ENCODE measurements around the gene MAGI1.
"Not testable (repeated sequence)": the region's sequence is repeated elsewhere in the genome, so short reads cannot be mapped to it uniquely, and the experiment has no call there.

MAGI1 gene

DNA sequence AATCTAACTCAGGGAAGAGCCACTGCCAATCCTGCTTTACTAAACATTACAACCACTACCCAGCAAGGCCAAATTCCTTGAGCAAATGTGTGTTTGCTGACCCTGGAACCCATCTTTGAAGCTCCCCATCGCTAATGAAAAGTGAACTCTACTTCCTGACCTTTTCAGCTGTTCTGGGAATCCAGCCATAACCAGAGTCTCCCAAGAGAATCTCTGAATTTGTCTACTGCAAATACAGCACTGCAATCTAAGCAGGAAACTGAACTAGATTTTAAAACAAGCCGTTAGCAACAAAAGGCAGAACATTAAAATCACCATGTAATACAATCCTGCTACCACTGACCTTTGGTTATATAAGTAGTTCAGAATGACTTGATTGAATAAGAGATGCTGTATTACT is 309.2 kb downstream of the MAGI1 start:
- DNase-seq (ENCODE audit: insufficient read length, low spot score) (no peak), FAIRE-seq (no peak)
- TF ChIP-seq, protein P1, sequence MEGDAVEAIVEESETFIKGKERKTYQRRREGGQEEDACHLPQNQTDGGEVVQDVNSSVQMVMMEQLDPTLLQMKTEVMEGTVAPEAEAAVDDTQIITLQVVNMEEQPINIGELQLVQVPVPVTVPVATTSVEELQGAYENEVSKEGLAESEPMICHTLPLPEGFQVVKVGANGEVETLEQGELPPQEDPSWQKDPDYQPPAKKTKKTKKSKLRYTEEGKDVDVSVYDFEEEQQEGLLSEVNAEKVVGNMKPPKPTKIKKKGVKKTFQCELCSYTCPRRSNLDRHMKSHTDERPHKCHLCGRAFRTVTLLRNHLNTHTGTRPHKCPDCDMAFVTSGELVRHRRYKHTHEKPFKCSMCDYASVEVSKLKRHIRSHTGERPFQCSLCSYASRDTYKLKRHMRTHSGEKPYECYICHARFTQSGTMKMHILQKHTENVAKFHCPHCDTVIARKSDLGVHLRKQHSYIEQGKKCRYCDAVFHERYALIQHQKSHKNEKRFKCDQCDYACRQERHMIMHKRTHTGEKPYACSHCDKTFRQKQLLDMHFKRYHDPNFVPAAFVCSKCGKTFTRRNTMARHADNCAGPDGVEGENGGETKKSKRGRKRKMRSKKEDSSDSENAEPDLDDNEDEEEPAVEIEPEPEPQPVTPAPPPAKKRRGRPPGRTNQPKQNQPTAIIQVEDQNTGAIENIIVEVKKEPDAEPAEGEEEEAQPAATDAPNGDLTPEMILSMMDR (IDR thresholded peaks at IDR 0.05; ENCODE audit: insufficient read depth, missing control alignments) = no peak

DNA sequence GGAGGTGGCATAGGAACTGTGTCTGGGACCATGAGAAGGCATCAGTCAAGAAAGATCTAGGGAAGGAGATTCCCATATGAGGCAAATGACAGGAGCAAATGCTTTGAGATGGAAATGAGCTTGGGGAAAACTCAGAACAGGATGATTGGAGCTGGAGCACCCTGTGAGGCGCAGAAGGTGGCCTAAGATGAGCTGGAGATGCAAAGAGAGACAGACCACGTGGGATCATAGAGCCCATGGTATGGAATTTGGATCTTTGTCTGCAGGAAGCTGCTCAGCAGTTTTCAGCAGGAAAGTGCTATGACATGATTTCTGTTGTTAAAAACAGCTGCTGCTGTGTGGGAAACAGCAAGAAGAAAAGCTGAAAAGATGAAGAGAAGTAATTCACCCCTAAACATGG is 310.6 kb downstream of the MAGI1 start:
- DNase-seq (ENCODE audit: insufficient read length, low spot score) = no peak
- TF ChIP-seq, protein P1 (IDR thresholded peaks at IDR 0.05; ENCODE audit: insufficient read depth, missing control alignments) = no peak
- no peak for FAIRE-seq

DNA sequence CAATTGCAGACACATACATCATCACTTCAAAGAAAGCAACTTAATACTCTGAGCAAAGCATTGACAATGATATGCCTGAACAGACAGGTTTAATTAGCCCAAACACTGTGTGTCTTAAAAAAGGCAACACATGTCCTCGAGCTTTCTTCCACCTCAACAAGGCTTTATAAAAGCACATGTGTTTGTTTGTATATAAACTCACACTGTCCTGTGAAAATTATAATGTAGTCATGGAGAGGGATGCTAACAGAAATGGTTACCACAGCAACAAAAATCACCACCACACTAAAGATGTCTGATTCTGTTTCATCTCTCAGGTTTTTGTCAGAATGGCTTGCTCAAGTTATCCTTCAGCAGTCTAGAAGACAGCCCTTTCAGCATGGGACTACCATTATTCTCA is 314.7 kb downstream of the MAGI1 start:
- FAIRE-seq (no peak), DNase-seq (ENCODE audit: insufficient read length, low spot score) (no peak)
- TF ChIP-seq, protein P1 (IDR thresholded peaks at IDR 0.05; ENCODE audit: insufficient read depth, missing control alignments) = no peak

DNA sequence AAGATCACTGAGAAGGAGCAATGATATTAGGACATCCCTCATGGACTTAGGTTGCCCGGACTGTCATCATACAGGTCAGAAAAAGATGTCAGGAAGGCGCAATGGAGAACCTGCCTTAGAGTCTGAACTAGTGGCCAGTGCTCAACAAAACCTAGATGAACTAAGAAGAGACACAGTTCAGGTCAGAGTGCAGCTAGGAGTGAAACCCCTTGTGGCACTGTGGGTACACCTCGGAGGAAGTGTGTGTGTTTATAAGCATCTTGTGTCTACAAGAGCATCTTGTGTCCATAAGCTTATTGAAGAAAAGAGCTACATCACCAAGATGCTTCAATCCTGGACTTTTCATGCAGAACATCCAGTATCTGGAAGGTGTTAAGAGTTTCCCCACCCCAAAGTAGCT is 315.7 kb downstream of the MAGI1 start:
- TF ChIP-seq, protein P1 (IDR thresholded peaks at IDR 0.05; ENCODE audit: insufficient read depth, missing control alignments) = no peak
- no peak for DNase-seq (ENCODE audit: insufficient read length, low spot score)
- no peak for FAIRE-seq

DNA sequence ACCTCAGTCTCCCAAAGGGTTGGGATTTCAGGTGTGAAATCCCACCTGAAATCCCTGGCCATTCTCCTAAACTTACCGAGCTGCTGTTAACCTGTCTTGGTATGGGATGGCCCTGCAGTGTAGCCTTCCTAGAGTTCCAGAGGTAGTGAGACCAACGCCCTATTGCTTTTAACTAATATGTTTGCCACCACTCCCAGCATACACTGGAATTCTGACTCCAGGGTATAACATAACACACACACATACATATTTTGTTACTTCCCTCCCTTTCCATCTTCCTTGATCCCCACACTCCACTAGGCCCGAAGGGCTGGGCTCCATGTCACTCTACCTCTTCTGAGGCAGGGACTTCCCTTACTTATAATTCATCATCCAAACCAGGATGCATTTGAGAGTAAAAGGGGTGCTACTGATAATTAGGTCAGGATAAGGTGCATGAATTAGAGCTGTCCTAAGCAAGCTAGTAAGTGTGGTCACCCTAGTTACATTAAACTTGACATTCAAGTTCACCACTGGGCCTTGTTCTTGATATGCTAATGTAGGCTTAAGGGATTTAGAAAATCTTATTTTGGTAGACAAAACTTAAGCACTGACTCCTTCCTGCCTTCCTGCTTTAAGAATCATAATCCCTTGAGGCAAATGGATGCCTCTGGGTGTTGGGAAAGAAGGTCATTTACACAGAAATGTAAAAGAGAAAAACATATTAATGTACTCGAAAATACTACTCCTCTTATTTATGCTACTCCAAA is 317.6 kb downstream of the MAGI1 start:
- peak; percentile 87 for FAIRE-seq
- TF ChIP-seq, protein P1 (IDR thresholded peaks at IDR 0.05; ENCODE audit: insufficient read depth, missing control alignments) = no peak
- DNase-seq (ENCODE audit: insufficient read length, low spot score) = no peak

DNA sequence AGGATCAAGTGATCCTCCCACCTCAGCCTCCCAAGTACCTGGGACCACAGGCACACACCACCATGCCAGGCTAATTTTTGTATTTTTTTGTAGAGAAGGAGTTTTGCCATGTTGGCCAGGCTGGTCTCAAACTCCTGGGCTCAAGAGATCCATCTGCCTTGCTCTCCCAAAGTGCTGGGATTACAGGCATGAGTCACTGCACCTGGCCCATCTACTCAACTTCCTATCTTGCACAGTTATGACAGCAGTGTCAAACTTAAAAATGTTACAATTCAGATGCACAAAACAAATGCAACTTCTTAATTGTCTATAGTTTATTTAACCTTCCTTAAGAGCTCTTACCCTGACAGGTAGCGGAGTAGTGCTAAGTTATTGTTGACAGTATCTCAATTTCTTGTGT is 319.1 kb downstream of the MAGI1 start:
- DNase-seq (ENCODE audit: insufficient read length, low spot score); FAIRE-seq: not testable (repeated sequence)

DNA sequence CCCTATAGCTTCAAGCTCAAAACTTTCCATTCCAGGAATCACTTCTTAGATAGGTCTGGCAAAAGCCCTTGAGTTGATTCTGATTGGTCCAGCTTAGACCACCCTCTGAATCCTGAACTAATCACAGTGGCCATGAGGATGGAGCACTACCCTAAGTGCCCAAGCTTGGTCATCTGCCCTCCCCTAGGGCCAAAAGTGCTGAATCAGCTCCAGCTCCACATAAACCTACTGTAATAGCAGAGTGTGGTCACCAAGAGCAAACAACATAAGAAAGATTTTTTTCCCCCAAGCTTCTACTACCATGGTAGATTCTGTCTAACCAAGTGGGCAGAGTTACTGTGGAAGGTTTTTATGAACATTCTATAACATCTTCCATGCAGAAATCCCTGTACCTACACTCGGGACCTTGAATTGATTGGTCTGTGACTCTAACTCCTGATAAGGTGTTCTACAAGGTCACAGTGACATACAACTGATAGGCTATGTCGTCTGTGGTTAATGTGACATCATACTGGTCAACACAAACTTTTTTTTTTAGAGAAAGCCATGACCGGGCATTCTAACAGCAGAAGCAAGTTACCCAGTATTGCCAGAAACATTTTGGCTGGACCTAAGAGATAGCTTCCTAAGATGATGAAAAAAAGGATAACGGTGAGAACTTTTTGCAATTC is 320.9 kb downstream of the MAGI1 start:
- FAIRE-seq = no peak
- TF ChIP-seq, protein P1 (IDR thresholded peaks at IDR 0.05; ENCODE audit: insufficient read depth, missing control alignments) = no peak
- DNase-seq (ENCODE audit: insufficient read length, low spot score) = no peak

Data from D721Med (cell line).